Memory B cell (primary cell): ENCODE data around the gene RSRC1.
A peak's percentile ranks its signal among the peaks of the same experiment; 100 is the strongest.
"Not testable (repeated sequence)": the region's sequence is repeated elsewhere in the genome, so short reads cannot be mapped to it uniquely, and the experiment has no call there.

ENCODE experiments used
- ATAC-seq: fragments of 150-1000 bp; cut with Tn5 transposase; 2 replicates; pipeline ENCODE4 v1.10.0; 2021; ENCODE audit warnings: low read depth, mild to moderate bottlenecking, moderate library complexity
- DNase-seq, 2 donors: peaks; one replicate each; pipeline ENCODE4 v3.0.0; 2022; ENCODE audit warnings: low spot score in 2 of 2
- H3K27ac Mint-ChIP-seq: one replicate; pipeline ENCODE4 v1.8.0; 2022; ENCODE audit warnings: mild to moderate bottlenecking, moderate library complexity, mixed read lengths
- H3K27me3 Mint-ChIP-seq: one replicate; pipeline ENCODE4 v1.8.0; 2022; ENCODE audit warnings: mixed read lengths
- H3K36me3 Mint-ChIP-seq: one replicate; pipeline ENCODE4 v1.8.0; 2022; ENCODE audit warnings: mild to moderate bottlenecking, mixed read lengths
- H3K4me1 Mint-ChIP-seq: one replicate; pipeline ENCODE4 v1.8.0; 2022; ENCODE audit warnings: mixed read lengths
- H3K4me3 Mint-ChIP-seq: one replicate; pipeline ENCODE4 v1.8.0; 2022; ENCODE audit warnings: mild to moderate bottlenecking, moderate library complexity, mixed read lengths
- H3K9me3 Mint-ChIP-seq: one replicate; pipeline ENCODE4 v1.8.0; 2022; ENCODE audit warnings: mixed read lengths

The RSRC1 gene

DNA sequence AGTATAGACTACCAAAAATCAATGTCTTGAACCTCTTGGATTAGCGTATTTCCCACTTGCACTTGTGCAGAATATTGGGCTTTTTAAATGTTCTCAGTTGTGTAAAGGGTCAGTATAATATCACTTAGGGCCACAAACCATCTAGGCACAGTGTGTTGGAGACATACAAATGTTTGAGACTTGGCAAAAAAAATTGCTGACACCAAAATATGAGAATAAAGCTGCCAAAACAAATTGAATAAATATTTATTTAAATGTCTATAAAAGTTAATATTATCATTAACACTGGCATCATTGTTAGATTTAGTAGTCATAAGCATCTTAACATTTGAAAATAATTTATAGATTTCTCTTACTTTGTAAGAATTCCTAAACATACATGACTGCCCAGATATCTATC lies 430.2 kb downstream of the RSRC1 start:
- Mint-ChIP-seq H3K27ac (no peak overlapping the region), H3K4me1 (no peaks in the 10 kb centered on the region), H3K27me3 (no peaks in the 10 kb centered on the region), H3K9me3 (no peaks in the 10 kb centered on the region), H3K36me3 (peaks cover 12% of the 10 kb centered on the region), H3K4me3 (no peak overlapping the region)
- ATAC-seq: no peak
- no peak for DNase-seq

DNA sequence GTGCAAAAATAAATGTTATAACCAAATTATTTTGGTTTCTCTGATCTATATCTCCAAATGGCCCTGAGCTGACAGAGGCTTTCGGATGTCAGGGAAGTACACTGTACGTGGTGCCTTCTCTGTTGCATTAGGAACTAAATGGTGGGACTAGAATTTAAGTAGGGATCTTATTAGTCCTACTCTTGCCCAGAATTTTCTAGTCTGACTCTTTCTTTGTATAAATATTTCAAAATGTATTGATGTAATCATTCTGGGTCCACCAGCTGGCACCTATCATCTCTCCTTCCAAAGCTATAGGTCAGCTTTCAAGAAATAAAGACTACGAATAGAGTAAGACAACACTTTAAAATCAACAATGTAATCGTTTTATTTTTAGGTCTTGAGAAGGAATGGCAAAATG lies 438.8 kb downstream of the RSRC1 start:
- Mint-ChIP-seq H3K36me3 (peaks cover 9% of the 10 kb centered on the region), H3K4me3 (no peak overlapping the region), H3K27ac (no peak overlapping the region), H3K4me1 (no peaks in the 10 kb centered on the region), H3K27me3 (no peaks in the 10 kb centered on the region), H3K9me3 (no peaks in the 10 kb centered on the region)
- no peak for ATAC-seq
- DNase-seq: no peak

DNA sequence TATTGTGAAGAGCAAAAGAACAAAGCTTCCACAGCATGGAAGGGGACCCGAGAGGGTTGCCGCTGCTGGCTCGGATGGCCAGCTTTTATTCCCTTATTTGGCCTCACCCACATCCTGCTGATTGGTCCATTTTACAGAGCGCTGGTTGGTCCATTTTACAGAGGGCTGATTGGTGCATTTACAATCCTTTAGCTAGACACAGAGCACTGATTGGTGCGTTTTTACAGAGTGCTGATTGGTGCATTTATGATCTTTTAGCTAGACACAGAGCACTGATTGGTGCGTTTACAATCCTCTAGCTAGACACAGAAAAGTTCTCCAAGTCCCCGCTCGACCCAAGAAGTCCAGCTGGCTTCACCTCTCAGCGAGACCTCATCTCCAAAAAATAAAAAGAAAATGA lies 440.0 kb downstream of the RSRC1 start:
- ATAC-seq, H3K36me3 Mint-ChIP-seq, H3K4me3 Mint-ChIP-seq, H3K27me3 Mint-ChIP-seq, H3K9me3 Mint-ChIP-seq, H3K4me1 Mint-ChIP-seq, H3K27ac Mint-ChIP-seq, DNase-seq: not testable (repeated sequence)

DNA sequence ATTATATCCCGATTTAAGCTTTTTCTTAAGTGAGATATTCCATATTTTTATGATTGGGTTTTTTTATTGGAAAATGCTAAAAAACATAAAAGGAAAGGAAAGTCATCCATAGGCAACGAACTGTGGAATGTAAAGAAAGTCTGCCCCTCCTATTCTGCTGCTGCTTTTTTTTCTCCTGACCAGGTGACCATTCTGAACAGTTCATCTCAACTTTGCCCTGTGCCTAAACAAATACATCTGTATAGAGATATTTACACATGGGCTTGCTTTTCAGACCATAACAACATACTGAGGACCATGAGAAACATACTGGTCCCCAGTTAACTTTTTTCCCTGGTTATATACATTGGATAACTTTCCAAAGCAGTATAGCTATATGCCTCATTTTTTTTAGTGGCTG lies 442.2 kb downstream of the RSRC1 start:
- Mint-ChIP-seq H3K36me3 (peaks cover 2% of the 10 kb centered on the region), H3K27me3 (peaks cover 2% of the 10 kb centered on the region)

DNA sequence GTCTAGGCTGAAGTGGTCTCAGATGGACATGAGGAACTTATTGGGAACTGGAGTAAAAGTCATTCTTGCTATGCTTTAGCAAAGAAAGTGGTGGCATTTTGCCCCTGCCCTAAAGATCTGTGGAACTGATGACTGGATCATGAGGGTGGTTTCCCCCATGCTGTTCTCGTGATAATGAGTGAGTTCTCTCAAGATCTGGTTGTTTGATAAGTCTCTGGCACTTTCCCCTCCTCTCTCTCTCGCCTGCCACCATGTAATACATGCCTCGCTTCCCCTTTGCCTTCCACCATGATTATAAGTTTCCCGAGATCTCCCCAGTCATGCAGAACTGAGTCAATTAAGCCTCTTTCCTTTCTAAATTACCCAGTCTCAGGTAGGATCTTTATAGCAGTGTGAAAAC lies 449.6 kb downstream of the RSRC1 start:
- Mint-ChIP-seq H3K27me3 (peaks cover 4% of the 10 kb centered on the region), H3K36me3 (no peaks in the 10 kb centered on the region), H3K27ac (no peak overlapping the region), H3K4me1 (no peaks in the 10 kb centered on the region), H3K4me3 (no peak overlapping the region), H3K9me3 (no peaks in the 10 kb centered on the region)
- ATAC-seq (no peak), DNase-seq (no peak)

More for the DNA sequence above, 442.2 kb downstream of the RSRC1 start:
- H3K4me3 Mint-ChIP-seq: no peak overlapping the region
- no peak for DNase-seq
- no peak for ATAC-seq
- no peak overlapping the region for H3K27ac Mint-ChIP-seq
- no peaks in the 10 kb centered on the region for H3K9me3 Mint-ChIP-seq
- H3K4me1 Mint-ChIP-seq: no peaks in the 10 kb centered on the region

DNA sequence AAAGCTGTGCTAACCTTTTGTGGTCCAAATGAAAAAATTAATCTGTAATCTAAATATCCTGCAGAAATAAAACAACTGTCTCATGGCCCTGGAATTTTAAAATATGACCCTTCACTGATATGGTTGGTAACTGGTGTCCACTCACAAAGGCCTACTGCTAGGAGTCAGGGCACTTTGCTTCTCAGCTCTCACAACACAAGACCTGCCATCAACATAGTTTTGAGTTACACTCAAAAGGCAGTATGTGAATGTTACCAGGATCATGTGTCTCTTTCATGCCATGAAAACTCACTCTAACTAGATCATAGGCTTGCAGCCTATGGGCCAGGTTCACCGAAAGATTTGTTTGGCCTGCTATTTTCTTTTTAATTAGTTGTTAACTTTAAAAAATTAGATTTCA lies 451.1 kb downstream of the RSRC1 start:
- Mint-ChIP-seq H3K4me3 (no peak overlapping the region), H3K4me1 (no peaks in the 10 kb centered on the region), H3K36me3 (no peaks in the 10 kb centered on the region), H3K27ac (no peak overlapping the region), H3K27me3 (peaks cover 5% of the 10 kb centered on the region), H3K9me3 (peaks cover 6% of the 10 kb centered on the region)
- DNase-seq: no peak
- no peak for ATAC-seq

DNA sequence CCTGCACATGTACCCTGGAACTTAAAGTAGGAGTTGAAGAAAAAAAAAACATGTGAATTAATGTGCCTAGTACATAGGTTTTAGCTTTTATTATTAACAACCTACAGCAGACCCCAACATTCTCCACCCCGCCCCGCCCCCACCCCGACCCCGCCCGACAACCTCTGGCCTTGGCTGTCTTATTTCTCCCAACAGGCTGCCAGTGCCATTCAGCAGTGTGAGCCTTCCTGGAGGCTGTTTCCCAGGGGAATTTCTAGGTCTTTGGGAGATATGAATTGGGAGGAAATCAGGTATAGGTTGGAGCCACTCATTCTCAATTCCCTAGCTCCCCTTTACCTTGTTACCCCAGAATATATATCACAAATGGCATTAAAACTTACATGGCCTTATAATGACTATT lies 452.8 kb downstream of the RSRC1 start:
- Mint-ChIP-seq H3K27ac (no peak overlapping the region), H3K9me3 (peaks cover 6% of the 10 kb centered on the region), H3K4me1 (no peaks in the 10 kb centered on the region), H3K36me3 (no peaks in the 10 kb centered on the region), H3K27me3 (peaks cover 8% of the 10 kb centered on the region), H3K4me3 (no peak overlapping the region)
- DNase-seq: no peak
- no peak for ATAC-seq

DNA sequence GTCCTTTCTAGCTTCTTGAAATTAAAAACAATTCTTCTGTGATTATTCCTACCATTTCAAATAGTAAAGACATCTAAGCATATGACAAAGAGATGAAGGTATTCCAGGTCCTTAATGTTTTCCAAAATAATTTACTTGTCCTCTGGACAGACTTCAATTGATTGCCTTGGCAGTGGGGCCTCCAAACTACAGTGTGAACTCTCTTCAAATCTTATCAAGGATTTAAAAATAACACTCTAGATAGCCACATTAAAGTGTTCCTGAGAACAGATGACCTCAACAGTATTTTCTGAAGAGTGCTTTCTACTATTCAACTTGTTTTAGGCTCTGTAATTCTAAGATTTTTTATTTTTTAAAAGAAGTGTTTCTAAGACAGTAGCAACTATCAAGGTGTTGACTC lies 453.2 kb downstream of the RSRC1 start:
- peaks cover 6% of the 10 kb centered on the region for H3K9me3 Mint-ChIP-seq
- peaks cover 8% of the 10 kb centered on the region for H3K27me3 Mint-ChIP-seq
- H3K27ac Mint-ChIP-seq: no peak overlapping the region
- no peaks in the 10 kb centered on the region for H3K36me3 Mint-ChIP-seq
- no peak overlapping the region for H3K4me3 Mint-ChIP-seq
- no peaks in the 10 kb centered on the region for H3K4me1 Mint-ChIP-seq
- no peak for DNase-seq
- ATAC-seq: no peak

DNA sequence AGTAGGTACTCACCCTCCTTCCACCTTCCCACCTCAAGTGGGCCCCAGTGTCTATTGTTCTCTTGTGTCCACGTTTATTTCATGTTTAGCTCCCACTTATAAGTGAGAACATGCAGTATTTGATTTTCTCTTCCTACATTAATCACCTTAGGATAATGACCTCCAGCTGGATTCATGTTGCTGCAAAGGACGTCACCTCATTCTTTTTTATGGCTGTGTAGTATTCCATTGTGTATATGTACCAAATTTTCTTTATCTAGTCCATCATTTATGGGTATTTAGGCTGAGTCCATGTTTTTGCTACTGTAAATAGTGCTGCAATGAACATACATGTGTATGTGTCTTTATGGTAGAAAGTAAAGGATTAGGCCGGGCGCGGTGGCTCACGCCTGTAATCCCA lies 455.2 kb downstream of the RSRC1 start:
- Mint-ChIP-seq H3K27ac (no peak overlapping the region), H3K4me1 (no peaks in the 10 kb centered on the region), H3K36me3 (no peaks in the 10 kb centered on the region), H3K4me3 (no peak overlapping the region), H3K9me3 (peaks cover 6% of the 10 kb centered on the region), H3K27me3 (peaks cover 13% of the 10 kb centered on the region)
- ATAC-seq (no peak), DNase-seq (no peak)

DNA sequence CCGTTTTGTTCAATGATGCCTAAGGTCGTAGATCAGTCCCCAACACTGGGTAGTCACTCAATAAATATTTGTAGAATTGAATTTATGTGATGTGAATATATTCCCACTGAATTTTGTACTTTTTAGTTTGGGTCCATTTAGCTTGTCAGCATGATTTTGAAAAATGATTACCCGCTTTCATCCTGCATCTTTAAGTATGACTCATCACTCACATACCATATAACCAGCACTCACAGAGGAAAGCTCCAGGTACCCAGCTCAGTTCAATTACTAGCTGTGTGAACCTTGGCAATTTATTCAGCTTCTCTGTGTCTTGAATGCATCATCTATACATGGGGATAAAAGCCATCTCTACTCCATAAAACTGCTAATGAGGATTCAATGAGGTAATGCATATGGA lies 458.9 kb downstream of the RSRC1 start:
- peaks cover 12% of the 10 kb centered on the region for H3K9me3 Mint-ChIP-seq
- no peak for ATAC-seq
- peaks cover 24% of the 10 kb centered on the region for H3K27me3 Mint-ChIP-seq
- DNase-seq: no peak
- peaks cover 4% of the 10 kb centered on the region for H3K4me1 Mint-ChIP-seq
- no peak overlapping the region for H3K27ac Mint-ChIP-seq
- H3K4me3 Mint-ChIP-seq: no peak overlapping the region
- peaks cover 4% of the 10 kb centered on the region for H3K36me3 Mint-ChIP-seq

DNA sequence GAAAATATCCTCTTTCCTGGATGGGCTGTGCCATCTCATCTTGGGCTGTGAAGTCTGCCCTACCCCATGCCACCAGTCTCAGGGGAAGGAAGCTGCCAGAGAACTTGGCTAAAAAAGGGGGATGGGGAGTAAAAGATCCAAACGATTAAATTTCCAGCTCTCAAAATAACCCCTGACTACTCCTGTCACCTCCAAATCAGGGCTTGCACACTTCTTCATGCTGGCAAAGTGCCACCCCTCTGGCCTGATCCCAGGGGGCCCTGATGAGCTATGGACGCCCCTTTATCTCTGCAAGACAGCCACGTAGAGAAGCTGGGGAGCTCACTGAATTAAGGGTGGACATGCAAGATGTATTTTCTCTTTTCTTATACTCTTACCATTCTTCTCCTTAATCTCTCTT lies 459.9 kb downstream of the RSRC1 start:
- no peak overlapping the region for H3K4me3 Mint-ChIP-seq

DNA sequence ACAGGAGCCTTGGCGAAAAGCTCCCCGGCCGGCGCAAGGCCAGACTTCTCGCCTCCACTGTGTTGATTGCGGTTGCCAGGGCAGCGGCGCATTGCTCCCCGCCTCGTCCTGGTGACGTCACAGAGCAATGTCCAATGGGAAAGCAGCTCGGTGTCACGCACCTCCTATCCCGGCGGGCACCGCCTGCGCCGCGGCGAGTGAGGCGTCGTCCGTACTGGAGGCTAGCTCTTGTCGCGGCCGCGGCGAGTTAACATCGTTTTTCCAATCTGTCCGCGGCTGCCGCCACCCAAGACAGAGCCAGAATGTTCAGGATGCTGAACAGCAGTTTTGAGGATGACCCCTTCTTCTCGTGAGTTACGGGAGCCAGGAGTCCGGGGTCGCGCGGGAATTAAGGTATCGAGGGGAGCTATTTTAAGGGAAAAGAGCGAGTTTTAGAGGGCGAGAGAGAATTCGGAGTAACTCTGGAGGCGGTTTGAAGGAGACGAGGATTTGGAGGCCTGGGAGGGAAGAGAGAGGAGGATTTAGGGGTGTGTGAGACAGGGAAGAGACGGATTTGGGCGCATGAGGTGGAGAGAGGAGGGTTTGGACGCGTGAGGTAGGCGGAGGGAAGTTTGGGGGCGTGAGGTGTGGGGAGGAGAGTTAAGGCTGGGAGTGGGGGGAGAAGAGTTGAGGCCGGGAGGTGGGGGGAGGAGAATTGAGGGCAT lies 461.3 kb downstream of the RSRC1 start, which contains the start of gene MLF1:
Gene MLF1 (plus strand): TSS at position 196 of the 704 bp plus-strand sequence. CDS start 107 bp downstream, at position 303.
- DNase-seq (peak; percentile 64 to 67), ATAC-seq (peak; percentile 95)
- Mint-ChIP-seq H3K4me1 (peaks cover 4% of the 10 kb centered on the region), H3K9me3 (peaks cover 5% of the 10 kb centered on the region), H3K4me3 (peak within 1 kb of the TSS; percentile 86), H3K27ac (peak within 1 kb of the TSS; percentile 94), H3K27me3 (peaks cover 21% of the 10 kb centered on the region), H3K36me3 (peaks cover 4% of the 10 kb centered on the region)

More for the DNA sequence above, 459.9 kb downstream of the RSRC1 start:
- H3K9me3 Mint-ChIP-seq: peaks cover 12% of the 10 kb centered on the region
- H3K27me3 Mint-ChIP-seq: peaks cover 24% of the 10 kb centered on the region
- H3K27ac Mint-ChIP-seq: peak overlapping the region; percentile 94
- no peak for ATAC-seq
- H3K4me1 Mint-ChIP-seq: peaks cover 4% of the 10 kb centered on the region
- DNase-seq: no peak
- peaks cover 4% of the 10 kb centered on the region for H3K36me3 Mint-ChIP-seq

DNA sequence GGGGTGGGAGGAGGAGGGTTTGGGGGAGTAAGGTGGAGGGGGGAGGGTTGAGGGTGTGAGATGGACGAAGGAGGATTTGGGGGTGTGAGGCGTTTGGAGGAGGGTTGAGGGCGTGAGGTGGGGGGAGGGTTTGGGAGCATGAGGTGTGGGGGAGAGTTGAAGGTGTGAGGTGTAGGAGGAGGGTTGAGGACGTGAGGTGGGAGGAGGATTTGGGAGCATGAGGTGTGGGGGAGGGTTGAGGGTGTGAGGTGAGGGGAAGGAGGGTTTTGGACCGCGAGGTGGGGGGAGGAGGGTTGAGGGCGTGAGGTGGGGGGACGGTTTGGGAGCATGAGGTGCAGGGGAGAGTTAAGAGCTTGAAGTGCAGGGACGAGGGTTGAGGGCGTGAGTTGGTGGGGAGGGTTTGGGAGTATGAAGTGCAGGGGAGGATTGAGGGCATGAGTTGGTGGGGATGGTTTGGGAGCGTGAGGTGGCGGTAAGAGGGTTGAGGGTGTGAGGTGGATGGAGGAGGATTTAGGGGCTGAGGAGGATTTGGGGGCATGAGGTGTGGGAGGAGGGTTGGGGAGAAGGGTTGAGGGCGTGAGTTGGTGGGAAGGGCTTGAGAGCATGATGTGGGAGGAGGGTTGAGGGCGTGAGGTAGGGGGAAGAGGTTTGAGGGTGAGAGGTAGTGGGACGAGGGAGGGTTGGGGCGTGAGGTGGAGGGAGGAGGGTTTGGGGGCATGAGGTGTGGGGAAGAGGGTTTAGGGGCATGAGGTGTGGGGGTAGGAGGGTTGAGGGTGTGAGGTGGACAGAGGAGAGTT lies 462.3 kb downstream of the RSRC1 start:
- ATAC-seq (no peak), DNase-seq (no peak)
- Mint-ChIP-seq H3K9me3 (peaks cover 5% of the 10 kb centered on the region), H3K27me3 (peaks cover 18% of the 10 kb centered on the region), H3K4me1 (peaks cover 4% of the 10 kb centered on the region), H3K4me3 (peak overlapping the region; percentile 8), H3K36me3 (peaks cover 4% of the 10 kb centered on the region), H3K27ac (no peak overlapping the region)

DNA sequence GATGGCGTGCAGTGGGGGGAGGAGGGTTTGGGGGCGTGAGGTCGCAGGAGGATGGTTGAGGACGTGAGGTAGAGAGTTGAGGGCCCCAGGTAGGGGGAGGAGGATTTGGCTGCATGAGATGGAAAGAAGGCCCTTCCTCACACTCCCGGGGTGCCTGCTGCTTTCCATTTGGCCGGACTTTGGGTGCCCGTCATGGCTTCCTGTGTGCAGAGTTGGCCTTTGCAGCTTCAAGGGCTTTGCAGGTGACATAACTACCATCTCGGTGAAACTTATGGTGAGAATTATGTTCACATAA lies 462.8 kb downstream of the RSRC1 start:
- no peak for DNase-seq
- peaks cover 18% of the 10 kb centered on the region for H3K27me3 Mint-ChIP-seq
- no peak overlapping the region for H3K4me3 Mint-ChIP-seq
- H3K27ac Mint-ChIP-seq: no peak overlapping the region
- peaks cover 5% of the 10 kb centered on the region for H3K9me3 Mint-ChIP-seq
- H3K4me1 Mint-ChIP-seq: peaks cover 4% of the 10 kb centered on the region
- H3K36me3 Mint-ChIP-seq: peaks cover 4% of the 10 kb centered on the region
- ATAC-seq: no peak

DNA sequence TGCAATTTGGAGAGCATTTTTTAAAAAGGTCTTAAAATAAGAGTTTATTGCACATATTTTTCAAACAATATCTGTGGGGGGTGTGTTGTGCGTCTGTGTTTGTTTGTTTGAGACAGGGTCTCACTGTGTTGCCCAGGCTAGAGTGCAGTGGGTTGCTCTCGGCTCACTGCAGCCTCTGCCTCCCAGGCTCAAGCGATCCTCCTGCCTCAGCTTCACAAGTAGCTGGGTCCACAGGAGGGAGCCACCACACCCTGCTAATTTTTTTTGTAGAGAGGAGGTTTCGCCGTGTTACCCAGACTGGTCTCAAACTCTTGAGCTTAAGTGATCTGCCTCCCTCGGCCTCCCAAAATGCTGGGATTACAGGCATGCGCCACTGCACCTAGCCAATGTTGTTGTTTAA lies 463.8 kb downstream of the RSRC1 start:
- Mint-ChIP-seq H3K9me3 (peaks cover 5% of the 10 kb centered on the region), H3K4me1 (peaks cover 4% of the 10 kb centered on the region), H3K4me3 (no peak overlapping the region), H3K27me3 (peaks cover 18% of the 10 kb centered on the region), H3K27ac (no peak overlapping the region), H3K36me3 (peaks cover 4% of the 10 kb centered on the region)
- no peak for ATAC-seq
- DNase-seq: no peak
